22Rv1 (cell line): Measurements from ENCODE around the gene UBE2N.

Source experiments
- ZFX ChIP-seq: fragments of 450-650 bp; IDR thresholded peaks from 2 replicates; pipeline ENCODE4 v1.6.1; 2017; ENCODE audit warnings: antibody characterized with exemption, borderline replicate concordance
- TF ChIP-seq, protein P1 (sequence below): fragments of 450-650 bp; IDR thresholded peaks from 2 replicates; pipeline ENCODE4 v1.5.1; 2017; ENCODE audit warnings: mild to moderate bottlenecking

DNA sequence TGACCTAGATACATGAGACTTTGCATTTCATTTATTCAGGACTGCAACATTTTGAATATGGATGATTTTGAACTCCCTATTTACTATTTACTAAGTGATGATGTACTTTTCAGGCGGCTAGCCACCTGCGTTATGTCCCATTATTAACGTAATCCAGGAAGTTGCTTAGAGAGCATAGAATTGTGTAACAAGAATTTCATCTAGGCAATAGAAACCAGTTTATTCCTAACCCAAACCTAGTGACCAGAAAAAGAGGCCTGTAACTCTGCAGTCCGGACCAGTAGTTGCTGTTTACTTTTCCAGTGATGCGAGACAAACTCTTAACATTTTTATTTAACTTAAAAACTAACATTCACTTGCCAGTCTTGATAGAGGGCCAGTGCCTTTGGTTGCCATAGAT lies 51.7 kb downstream of the UBE2N start:
- TF ChIP-seq, protein P1, sequence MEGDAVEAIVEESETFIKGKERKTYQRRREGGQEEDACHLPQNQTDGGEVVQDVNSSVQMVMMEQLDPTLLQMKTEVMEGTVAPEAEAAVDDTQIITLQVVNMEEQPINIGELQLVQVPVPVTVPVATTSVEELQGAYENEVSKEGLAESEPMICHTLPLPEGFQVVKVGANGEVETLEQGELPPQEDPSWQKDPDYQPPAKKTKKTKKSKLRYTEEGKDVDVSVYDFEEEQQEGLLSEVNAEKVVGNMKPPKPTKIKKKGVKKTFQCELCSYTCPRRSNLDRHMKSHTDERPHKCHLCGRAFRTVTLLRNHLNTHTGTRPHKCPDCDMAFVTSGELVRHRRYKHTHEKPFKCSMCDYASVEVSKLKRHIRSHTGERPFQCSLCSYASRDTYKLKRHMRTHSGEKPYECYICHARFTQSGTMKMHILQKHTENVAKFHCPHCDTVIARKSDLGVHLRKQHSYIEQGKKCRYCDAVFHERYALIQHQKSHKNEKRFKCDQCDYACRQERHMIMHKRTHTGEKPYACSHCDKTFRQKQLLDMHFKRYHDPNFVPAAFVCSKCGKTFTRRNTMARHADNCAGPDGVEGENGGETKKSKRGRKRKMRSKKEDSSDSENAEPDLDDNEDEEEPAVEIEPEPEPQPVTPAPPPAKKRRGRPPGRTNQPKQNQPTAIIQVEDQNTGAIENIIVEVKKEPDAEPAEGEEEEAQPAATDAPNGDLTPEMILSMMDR: no peak
- no peak for TF ChIP-seq ZFX
